Esophagus squamous epithelium (tissue), 4 donors: ENCODE results near the gene DSCAML1.

Source experiments
- POLR2A ChIP-seq, 4 donors: fragments of 450-650 bp; IDR thresholded peaks; one replicate each; pipeline ENCODE4 v1.6.1; 2017; ENCODE audit warnings: antibody characterized with exemption in 4 of 4, mild to moderate bottlenecking in 4 of 4, moderate library complexity in 3 of 4
- TF ChIP-seq, protein P1 (sequence below), 6 experiments: fragments of 450-650 bp in 4 of 6; fragments of 200-600 bp in 2 of 6; sonication (generic) in 2 of 6; IDR thresholded peaks; one replicate each; pipeline ENCODE4 v1.5.1; 2016 to 2019; ENCODE audit warnings: antibody characterized with exemption in 6 of 6, mild to moderate bottlenecking in 4 of 6, moderate library complexity in 4 of 6

DNA sequence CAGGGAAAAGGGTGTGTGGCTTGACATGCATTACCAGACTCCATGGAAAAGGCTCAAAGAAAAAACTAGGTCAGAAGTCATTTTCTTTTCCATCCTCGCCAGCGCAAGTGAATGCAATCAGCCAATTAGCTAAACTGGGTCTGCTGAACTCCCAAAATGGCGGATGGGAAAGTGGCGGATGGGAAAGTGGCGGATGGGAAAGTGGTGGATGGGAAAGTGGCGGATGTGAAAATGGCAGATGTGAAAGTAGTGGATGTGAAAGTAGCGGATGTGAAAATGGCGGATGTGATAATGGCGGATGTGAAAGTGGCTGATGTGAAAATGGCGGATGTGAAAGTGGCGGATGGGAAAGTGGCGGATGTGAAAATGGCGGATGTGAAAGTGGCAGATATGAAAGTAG lies 311.0 kb downstream of the DSCAML1 start:
- TF ChIP-seq, protein P1, sequence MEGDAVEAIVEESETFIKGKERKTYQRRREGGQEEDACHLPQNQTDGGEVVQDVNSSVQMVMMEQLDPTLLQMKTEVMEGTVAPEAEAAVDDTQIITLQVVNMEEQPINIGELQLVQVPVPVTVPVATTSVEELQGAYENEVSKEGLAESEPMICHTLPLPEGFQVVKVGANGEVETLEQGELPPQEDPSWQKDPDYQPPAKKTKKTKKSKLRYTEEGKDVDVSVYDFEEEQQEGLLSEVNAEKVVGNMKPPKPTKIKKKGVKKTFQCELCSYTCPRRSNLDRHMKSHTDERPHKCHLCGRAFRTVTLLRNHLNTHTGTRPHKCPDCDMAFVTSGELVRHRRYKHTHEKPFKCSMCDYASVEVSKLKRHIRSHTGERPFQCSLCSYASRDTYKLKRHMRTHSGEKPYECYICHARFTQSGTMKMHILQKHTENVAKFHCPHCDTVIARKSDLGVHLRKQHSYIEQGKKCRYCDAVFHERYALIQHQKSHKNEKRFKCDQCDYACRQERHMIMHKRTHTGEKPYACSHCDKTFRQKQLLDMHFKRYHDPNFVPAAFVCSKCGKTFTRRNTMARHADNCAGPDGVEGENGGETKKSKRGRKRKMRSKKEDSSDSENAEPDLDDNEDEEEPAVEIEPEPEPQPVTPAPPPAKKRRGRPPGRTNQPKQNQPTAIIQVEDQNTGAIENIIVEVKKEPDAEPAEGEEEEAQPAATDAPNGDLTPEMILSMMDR (IDR thresholded peaks at IDR 0.05): no peak
- TF ChIP-seq POLR2A (IDR thresholded peaks at IDR 0.05): no peak
